Brain microvascular endothelial cell (primary cell): ENCODE measurements around the gene FCER1G.

Experiments
- DNase-seq: peaks from one replicate; pipeline ENCODE4 v3.0.0-alpha.2; 2020
- H3K27ac ChIP-seq: fragments of 250-450 bp; sonication (Bioruptor Pico); 2 replicates; pipeline ENCODE4 v1.5.1; 2020; ENCODE audit warnings: mild to moderate bottlenecking, moderate library complexity
- H3K27me3 ChIP-seq: fragments of 250-450 bp; sonication (Bioruptor Pico); replicated peaks from 2 replicates; pipeline ENCODE4 v1.5.1; 2020; ENCODE audit warnings: mild to moderate bottlenecking
- H3K36me3 ChIP-seq: fragments of 250-450 bp; sonication (Bioruptor Pico); replicated peaks from 2 replicates; pipeline ENCODE4 v1.5.1; 2020; ENCODE audit warnings: mild to moderate bottlenecking
- H3K4me3 ChIP-seq: 2 replicates; pipeline ENCODE4 v1.5.1; 2011; ENCODE audit warnings: low read depth, mild to moderate bottlenecking, control low read depth, low read length, moderate library complexity
- CTCF ChIP-seq: IDR thresholded peaks from 2 replicates; pipeline ENCODE4 v1.5.1; 2011; ENCODE audit warnings: low read depth, mild to moderate bottlenecking, moderate library complexity, low read length, control low read depth, inconsistent platforms; ENCODE audit errors: missing control alignments
- in situ Hi-C: cut with HindIII; loops from 2 replicates; pipeline ENCODE4 v1.10.0; 2017; ENCODE audit warnings: low sequenced_read_pairs, low pct_ligation_motif_present

FCER1G gene

GRCh38 chr1:161195171-161195570, 19.9 kb upstream of the FCER1G start:
- Histone ChIP-seq H3K36me3 (no peaks in the 10 kb centered on the region), H3K4me3 (no peak overlapping the region), H3K27me3 (no peaks in the 10 kb centered on the region), H3K27ac (no peak overlapping the region)
- TF ChIP-seq CTCF, result no peak
- in situ Hi-C loops, result no loop called here
- no peak for DNase-seq

- in situ Hi-C loops, result no loop called here
- Histone ChIP-seq H3K4me3 (peak overlapping the region; percentile 12), H3K27ac (no peak overlapping the region), H3K27me3 (no peaks in the 10 kb centered on the region), H3K36me3 (no peaks in the 10 kb centered on the region)
- no peak for TF ChIP-seq CTCF
- no peak for DNase-seq
These were observed 19.0 kb upstream of the FCER1G start for GRCh38 chr1:161196111-161196510.

- Histone ChIP-seq H3K4me3 (peak overlapping the region; percentile 55), H3K27ac (peak overlapping the region; percentile 69), H3K27me3 (no peaks in the 10 kb centered on the region), H3K36me3 (no peaks in the 10 kb centered on the region)
- no peak for TF ChIP-seq CTCF
- peak; percentile 53 for DNase-seq
- in situ Hi-C loops, result no loop called here
These were observed 18.3 kb upstream of the FCER1G start for GRCh38 chr1:161196521-161197451.

GRCh38 chr1:161197560-161198193, 17.4 kb upstream of the FCER1G start:
- H3K4me3 ChIP-seq, result peak overlapping the region; percentile 55
- no peak for TF ChIP-seq CTCF
- no peak for DNase-seq
- H3K27ac ChIP-seq, result peak overlapping the region; percentile 69
- in situ Hi-C loops, result no loop called here
- no peaks in the 10 kb centered on the region for H3K36me3 ChIP-seq
- H3K27me3 ChIP-seq, result no peaks in the 10 kb centered on the region

- Histone ChIP-seq H3K4me3 (peak overlapping the region; percentile 55), H3K27me3 (no peaks in the 10 kb centered on the region), H3K27ac (no peak overlapping the region), H3K36me3 (peaks cover under 1% of the 10 kb centered on the region)
- DNase-seq, result no peak
- in situ Hi-C loops, result no loop called here
- TF ChIP-seq CTCF, result no peak
These were observed 16.8 kb upstream of the FCER1G start for GRCh38 chr1:161198194-161198896.
